Loucy (cell line): ENCODE data around the gene SAMD13.

Experiments used
- EZH2phosphoT487 ChIP-seq: fragments of 200-600 bp; IDR thresholded peaks from 2 replicates; pipeline ENCODE4 v1.6.1; 2018; ENCODE audit warnings: antibody characterized with exemption, mild to moderate bottlenecking, moderate library complexity, borderline replicate concordance
- TF ChIP-seq, protein P1 (sequence below): fragments of 200-600 bp; sonication (generic); conservative IDR thresholded peaks from 2 replicates; pipeline ENCODE4 v1.5.1; 2014; ENCODE audit warnings: mild to moderate bottlenecking, antibody characterized with exemption, low read length

DNA sequence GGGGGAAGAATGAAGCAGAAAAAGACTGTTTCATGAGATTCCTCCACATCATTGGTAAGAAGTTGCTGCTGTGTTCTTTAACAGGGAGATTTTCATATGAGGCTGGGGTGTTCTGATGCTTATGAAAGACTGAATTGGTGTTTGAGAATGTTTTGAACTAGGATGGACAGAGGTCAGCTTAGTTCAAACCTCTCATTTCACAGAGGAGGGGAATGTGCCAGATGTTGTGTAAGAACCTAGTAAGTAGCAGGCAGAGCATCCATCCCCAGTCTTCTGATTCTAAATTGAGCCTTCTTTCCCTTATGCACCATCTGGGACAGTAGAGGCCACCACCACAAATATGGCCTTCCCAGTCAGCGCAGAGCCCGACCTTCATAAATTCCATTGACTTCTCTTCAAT is 43.7 kb downstream of the SAMD13 start:
- TF ChIP-seq, protein P1, sequence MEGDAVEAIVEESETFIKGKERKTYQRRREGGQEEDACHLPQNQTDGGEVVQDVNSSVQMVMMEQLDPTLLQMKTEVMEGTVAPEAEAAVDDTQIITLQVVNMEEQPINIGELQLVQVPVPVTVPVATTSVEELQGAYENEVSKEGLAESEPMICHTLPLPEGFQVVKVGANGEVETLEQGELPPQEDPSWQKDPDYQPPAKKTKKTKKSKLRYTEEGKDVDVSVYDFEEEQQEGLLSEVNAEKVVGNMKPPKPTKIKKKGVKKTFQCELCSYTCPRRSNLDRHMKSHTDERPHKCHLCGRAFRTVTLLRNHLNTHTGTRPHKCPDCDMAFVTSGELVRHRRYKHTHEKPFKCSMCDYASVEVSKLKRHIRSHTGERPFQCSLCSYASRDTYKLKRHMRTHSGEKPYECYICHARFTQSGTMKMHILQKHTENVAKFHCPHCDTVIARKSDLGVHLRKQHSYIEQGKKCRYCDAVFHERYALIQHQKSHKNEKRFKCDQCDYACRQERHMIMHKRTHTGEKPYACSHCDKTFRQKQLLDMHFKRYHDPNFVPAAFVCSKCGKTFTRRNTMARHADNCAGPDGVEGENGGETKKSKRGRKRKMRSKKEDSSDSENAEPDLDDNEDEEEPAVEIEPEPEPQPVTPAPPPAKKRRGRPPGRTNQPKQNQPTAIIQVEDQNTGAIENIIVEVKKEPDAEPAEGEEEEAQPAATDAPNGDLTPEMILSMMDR: no peak
- no peak for TF ChIP-seq EZH2phosphoT487
